IPS DF 4.7 (cell line): ENCODE measurements around the gene VCY1B.
"Not testable (repeated sequence)": the region's sequence is repeated elsewhere in the genome, so short reads cannot be mapped to it uniquely, and the experiment has no call there.

Experiments
- DNase-seq: peaks from one replicate; pipeline ENCODE4 v3.0.0-alpha.2; 2013; ENCODE audit warnings: low spot score; ENCODE audit errors: extremely low read depth

VCY1B gene

GRCh38 chrY:14055927-14056326 is at the start of gene VCY1B:
Gene VCY1B (plus strand): TSS chrY:14056227. CDS start chrY:14056290, 63 bp downstream.
- DNase-seq: not testable (repeated sequence)

- DNase-seq: not testable (repeated sequence)
These were observed 44.1 kb upstream of the VCY1B start for GRCh38 chrY:14011916-14012315.

- not testable (repeated sequence) for DNase-seq
These were observed 25.6 kb upstream of the VCY1B start for GRCh38 chrY:14030395-14030794.

- no peak for DNase-seq
These were observed 29.9 kb downstream of the VCY1B start for GRCh38 chrY:14085877-14086276.
